NB4 (cell line): ENCODE data around the gene MCM8.

Experiments used
- POLR2A ChIP-seq: IDR thresholded peaks from 2 replicates; pipeline ENCODE4 v1.6.1; 2011; ENCODE audit warnings: mild to moderate bottlenecking; ENCODE audit not compliant: insufficient read length; ENCODE audit errors: extremely low read depth
- TF ChIP-seq, protein P1 (sequence below): IDR thresholded peaks from one replicate; pipeline ENCODE4 v1.5.1; 2012; ENCODE audit warnings: low read depth, low read length

DNA sequence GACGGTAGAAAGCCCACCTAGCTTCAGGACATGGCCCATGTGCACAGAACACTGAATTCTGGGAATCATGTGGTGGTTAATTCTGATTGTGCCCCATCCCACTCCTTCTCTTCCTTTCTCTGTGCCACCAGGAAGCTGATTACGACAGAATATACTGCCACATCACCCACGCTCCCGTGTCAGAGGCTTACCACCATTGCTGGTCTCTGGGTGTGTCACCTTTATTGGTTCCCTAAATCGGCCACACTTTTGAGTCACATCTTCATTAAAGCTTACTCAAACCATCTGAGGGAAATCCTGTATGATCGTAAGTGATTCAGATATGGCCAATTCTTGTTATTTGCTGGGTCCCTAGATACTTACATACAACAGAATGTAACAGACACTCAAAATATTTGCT is 3.2 kb upstream of the MCM8 start:
- TF ChIP-seq, protein P1, sequence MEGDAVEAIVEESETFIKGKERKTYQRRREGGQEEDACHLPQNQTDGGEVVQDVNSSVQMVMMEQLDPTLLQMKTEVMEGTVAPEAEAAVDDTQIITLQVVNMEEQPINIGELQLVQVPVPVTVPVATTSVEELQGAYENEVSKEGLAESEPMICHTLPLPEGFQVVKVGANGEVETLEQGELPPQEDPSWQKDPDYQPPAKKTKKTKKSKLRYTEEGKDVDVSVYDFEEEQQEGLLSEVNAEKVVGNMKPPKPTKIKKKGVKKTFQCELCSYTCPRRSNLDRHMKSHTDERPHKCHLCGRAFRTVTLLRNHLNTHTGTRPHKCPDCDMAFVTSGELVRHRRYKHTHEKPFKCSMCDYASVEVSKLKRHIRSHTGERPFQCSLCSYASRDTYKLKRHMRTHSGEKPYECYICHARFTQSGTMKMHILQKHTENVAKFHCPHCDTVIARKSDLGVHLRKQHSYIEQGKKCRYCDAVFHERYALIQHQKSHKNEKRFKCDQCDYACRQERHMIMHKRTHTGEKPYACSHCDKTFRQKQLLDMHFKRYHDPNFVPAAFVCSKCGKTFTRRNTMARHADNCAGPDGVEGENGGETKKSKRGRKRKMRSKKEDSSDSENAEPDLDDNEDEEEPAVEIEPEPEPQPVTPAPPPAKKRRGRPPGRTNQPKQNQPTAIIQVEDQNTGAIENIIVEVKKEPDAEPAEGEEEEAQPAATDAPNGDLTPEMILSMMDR = no peak
- TF ChIP-seq POLR2A = no peak
